SU-DHL-6 (cell line): Measurements from ENCODE around the gene TTC9B.

Experiments used
- H2AFZ ChIP-seq: fragments of 200-600 bp; sonication (generic); 2 replicates; pipeline ENCODE4 v1.6.1; 2014; ENCODE audit warnings: low read depth, mild to moderate bottlenecking, moderate library complexity, mixed read lengths, antibody characterized with exemption, low read length; ENCODE audit not compliant: severe bottlenecking
- H3F3A ChIP-seq: fragments of 200-600 bp; shearing (Covaris generic); 2 replicates; pipeline ENCODE4 v1.6.0; 2016; ENCODE audit warnings: antibody characterized with exemption, mild to moderate bottlenecking; ENCODE audit not compliant: insufficient read depth
- H3K27ac ChIP-seq: fragments of 200-600 bp; sonication (generic); 2 replicates; pipeline ENCODE4 v1.5.1; 2016; ENCODE audit warnings: low read depth, mild to moderate bottlenecking, low read length, moderate library complexity, mixed read lengths
- H3K27me3 ChIP-seq: fragments of 200-600 bp; sonication (generic), shearing (Covaris generic); 2 replicates; pipeline ENCODE4 v1.6.0; 2014; ENCODE audit warnings: mild to moderate bottlenecking, low read length
- H3K36me3 ChIP-seq: fragments of 200-600 bp; sonication (generic); 2 replicates; pipeline ENCODE4 v1.6.1; 2014; ENCODE audit warnings: mild to moderate bottlenecking, low read length, mixed read lengths
- H3K4me2 ChIP-seq: fragments of 300-600, 200-600 bp; shearing (Covaris generic), sonication (generic); 2 replicates; pipeline ENCODE4 v1.6.0; 2014; ENCODE audit warnings: low read length, low read depth, mild to moderate bottlenecking; ENCODE audit not compliant: poor library complexity, severe bottlenecking
- H3K4me3 ChIP-seq: fragments of 200-600 bp; sonication (generic); 2 replicates; pipeline ENCODE4 v1.5.1; 2014; ENCODE audit warnings: antibody characterized with exemption, low read length, mild to moderate bottlenecking, mixed read lengths; ENCODE audit not compliant: insufficient read depth, poor library complexity, severe bottlenecking
- H3K79me2 ChIP-seq: fragments of 200-600 bp; sonication (generic); 2 replicates; pipeline ENCODE4 v1.6.1; 2014; ENCODE audit warnings: mild to moderate bottlenecking, low read length, moderate library complexity; ENCODE audit not compliant: insufficient read depth
- H3K9ac ChIP-seq: fragments of 200-600 bp; sonication (generic); 2 replicates; pipeline ENCODE4 v1.7.0; 2014; ENCODE audit warnings: mild to moderate bottlenecking, low read length
- H3K9me2 ChIP-seq: fragments of 200-600 bp; sonication (generic); replicated peaks from 2 replicates; pipeline ENCODE4 v1.6.1; 2014; ENCODE audit warnings: low read length; ENCODE audit not compliant: insufficient read depth
- H3K9me3 ChIP-seq: fragments of 200-600 bp; sonication (generic); 2 replicates; pipeline ENCODE4 v1.6.1; 2014; ENCODE audit warnings: low read length, mixed read lengths; ENCODE audit not compliant: insufficient read depth
- H4K20me1 ChIP-seq: fragments of 200-600 bp; sonication (generic); 2 replicates; pipeline ENCODE4 v1.6.1; 2014; ENCODE audit warnings: low read depth, mild to moderate bottlenecking, antibody characterized with exemption, low read length, moderate library complexity, mixed read lengths
- EZH2phosphoT487 ChIP-seq: fragments of 200-600 bp; sonication (generic), shearing (Covaris generic); conservative IDR thresholded peaks from 2 replicates; pipeline ENCODE4 v1.6.1; 2018; ENCODE audit warnings: mild to moderate bottlenecking, antibody characterized with exemption, low read length, moderate library complexity, mixed read lengths
- TF ChIP-seq, protein P1 (sequence below): fragments of 200-600 bp; sonication (generic); IDR thresholded peaks from one replicate; pipeline ENCODE4 v1.5.1; 2017; ENCODE audit warnings: antibody characterized with exemption, mild to moderate bottlenecking, low read length, moderate library complexity; ENCODE audit not compliant: insufficient read depth, poor library complexity, severe bottlenecking

Gene TTC9B

DNA sequence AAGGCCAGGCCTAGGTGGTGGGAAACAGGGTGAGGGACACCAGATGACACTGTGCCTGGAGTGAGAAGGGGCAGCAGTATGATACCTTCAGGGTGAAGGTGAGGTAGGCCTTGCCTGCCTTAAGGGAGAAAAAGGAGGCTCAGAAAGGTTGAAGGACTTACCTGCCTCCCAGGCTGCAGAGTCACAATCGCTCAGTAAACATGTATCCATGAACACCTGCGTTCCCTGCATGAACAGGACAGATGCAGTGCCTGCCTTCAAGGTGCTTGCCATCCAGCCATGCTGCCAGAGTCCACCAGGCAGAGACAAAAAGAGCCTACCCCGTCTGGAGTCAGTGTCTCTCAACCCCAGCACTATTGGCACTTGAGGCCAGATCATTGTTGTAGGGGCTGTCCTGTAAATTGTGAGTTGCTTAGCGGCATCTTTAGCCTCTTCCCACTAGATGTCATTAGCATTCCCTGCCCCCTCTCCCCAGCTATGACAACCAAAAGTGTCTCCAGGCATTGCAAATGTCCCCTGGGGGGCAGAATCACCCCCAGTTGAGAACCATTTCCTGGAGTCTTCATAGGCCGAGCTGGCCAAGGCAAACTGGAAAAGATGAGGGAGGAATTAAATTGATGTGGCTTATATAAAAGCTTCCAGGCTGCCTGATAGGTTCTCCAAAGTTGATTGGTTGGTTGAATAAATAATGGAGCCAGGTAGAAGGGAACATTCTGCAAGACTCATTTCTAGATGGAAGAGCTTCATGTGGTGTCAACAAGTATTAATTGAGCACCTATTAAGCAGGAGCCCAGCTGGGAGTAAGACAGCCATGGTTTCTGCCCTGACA is 25.2 kb downstream of the TTC9B start:
- H3K36me3 ChIP-seq: no peaks in the 10 kb centered on the region
- H2AFZ ChIP-seq: no peak overlapping the region
- peaks cover 5% of the 10 kb centered on the region; the same call in 1 of the 2 replicates for H3F3A ChIP-seq
- H3K4me2 ChIP-seq: peak overlapping the region; percentile 54
- no peaks in the 10 kb centered on the region for H3K9me2 ChIP-seq
- no peak overlapping the region for H3K4me3 ChIP-seq
- no peaks in the 10 kb centered on the region for H3K79me2 ChIP-seq
- no peaks in the 10 kb centered on the region for H3K9me3 ChIP-seq
- H3K9ac ChIP-seq: no peak overlapping the region
- no peaks in the 10 kb centered on the region for H4K20me1 ChIP-seq
- H3K27ac ChIP-seq: no peak overlapping the region
- TF ChIP-seq EZH2phosphoT487: no peak
- TF ChIP-seq, protein P1, sequence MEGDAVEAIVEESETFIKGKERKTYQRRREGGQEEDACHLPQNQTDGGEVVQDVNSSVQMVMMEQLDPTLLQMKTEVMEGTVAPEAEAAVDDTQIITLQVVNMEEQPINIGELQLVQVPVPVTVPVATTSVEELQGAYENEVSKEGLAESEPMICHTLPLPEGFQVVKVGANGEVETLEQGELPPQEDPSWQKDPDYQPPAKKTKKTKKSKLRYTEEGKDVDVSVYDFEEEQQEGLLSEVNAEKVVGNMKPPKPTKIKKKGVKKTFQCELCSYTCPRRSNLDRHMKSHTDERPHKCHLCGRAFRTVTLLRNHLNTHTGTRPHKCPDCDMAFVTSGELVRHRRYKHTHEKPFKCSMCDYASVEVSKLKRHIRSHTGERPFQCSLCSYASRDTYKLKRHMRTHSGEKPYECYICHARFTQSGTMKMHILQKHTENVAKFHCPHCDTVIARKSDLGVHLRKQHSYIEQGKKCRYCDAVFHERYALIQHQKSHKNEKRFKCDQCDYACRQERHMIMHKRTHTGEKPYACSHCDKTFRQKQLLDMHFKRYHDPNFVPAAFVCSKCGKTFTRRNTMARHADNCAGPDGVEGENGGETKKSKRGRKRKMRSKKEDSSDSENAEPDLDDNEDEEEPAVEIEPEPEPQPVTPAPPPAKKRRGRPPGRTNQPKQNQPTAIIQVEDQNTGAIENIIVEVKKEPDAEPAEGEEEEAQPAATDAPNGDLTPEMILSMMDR: no peak
- no peaks in the 10 kb centered on the region for H3K27me3 ChIP-seq

DNA sequence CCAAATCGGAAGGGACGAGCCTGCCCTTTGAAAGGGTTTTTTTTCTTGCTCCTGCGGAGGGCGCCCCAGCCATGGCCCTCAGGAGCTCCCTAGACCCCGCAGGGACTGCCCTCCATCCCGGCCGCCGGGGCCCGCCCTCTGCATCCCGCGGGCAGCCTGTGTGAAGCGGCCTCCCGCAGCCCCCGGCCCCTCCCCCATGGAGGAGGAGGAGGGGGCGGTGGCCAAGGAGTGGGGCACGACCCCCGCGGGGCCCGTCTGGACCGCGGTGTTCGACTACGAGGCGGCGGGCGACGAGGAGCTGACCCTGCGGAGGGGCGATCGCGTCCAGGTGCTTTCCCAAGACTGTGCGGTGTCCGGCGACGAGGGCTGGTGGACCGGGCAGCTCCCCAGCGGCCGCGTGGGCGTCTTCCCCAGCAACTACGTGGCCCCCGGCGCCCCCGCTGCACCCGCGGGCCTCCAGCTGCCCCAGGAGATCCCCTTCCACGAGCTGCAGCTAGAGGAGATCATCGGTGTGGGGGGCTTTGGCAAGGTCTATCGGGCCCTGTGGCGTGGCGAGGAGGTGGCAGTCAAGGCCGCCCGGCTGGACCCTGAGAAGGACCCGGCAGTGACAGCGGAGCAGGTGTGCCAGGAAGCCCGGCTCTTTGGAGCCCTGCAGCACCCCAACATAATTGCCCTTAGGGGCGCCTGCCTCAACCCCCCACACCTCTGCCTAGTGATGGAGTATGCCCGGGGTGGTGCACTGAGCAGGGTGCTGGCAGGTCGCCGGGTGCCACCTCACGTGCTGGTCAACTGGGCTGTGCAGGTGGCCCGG is 26.1 kb downstream of the TTC9B start:
- Histone ChIP-seq H3K9me3 (no peaks in the 10 kb centered on the region), H3F3A (peaks cover 5% of the 10 kb centered on the region; the same call in 1 of the 2 replicates), H4K20me1 (no peaks in the 10 kb centered on the region), H3K9ac (peak overlapping the region; percentile 74), H3K27ac (no peak overlapping the region), H3K4me2 (peak overlapping the region; percentile 54), H3K79me2 (no peaks in the 10 kb centered on the region), H2AFZ (no peak overlapping the region), H3K4me3 (peak overlapping the region; percentile 60), H3K9me2 (no peaks in the 10 kb centered on the region), H3K27me3 (no peaks in the 10 kb centered on the region), H3K36me3 (no peaks in the 10 kb centered on the region)
- TF ChIP-seq, protein P1: no peak
- TF ChIP-seq EZH2phosphoT487: no peak

DNA sequence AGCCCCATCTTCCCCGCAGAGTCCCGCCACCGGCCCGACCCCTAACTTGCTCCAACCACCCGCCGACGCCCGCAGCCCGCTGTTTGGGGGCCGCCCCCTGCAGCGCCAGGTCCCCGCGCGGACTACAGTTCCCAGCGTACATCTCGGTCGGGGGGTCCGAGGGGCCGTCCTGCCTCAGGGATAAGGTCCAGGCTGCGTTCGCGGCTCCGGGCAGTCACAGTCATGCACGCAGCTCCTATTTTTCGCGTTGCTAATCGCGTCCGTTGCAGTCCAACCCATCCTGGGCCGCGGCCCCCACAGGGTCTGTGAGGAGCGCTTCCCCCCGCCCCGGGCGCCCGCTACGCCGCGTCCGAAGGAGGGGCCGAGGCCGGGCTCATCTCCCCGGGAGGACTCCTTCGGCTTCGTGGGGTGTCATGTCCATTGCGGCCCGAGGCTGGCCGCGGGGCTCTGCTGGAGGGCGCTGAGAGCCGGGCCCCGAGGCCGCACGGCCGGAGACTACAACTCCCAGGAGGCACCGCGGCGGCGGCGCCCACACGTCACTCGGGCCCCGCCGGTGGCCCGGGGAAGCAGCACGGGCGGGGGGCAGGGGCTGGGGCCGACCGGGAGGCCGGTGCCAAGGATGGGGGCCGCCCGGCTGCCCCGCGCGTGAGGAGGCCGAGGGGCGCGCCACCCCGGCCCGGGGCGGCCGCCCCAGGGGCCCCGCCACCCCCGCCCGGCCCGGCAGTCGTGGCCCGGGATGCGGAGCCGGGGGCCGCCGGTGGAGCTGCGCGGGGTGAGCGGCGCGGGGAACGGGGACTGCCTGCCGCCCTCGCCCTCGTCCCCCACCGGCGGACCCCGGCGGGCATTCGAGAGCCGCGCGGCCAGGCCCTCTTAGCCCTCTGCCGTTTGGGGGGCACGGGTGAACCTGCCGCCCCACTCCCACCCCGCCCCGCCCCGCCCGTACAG is 27.0 kb downstream of the TTC9B start, which contains the start of gene MAP3K10:
TSS of gene MAP3K10 (plus strand) at position 536 of the 945 bp plus-strand sequence. CDS start 606 bp downstream, outside the sequence.
- no peaks in the 10 kb centered on the region for H3K9me3 ChIP-seq
- H3K9ac ChIP-seq: peak within 1 kb of the TSS; percentile 74
- peak within 1 kb of the TSS; percentile 18; the same call in 1 of the 2 replicates for H3K27ac ChIP-seq

More for the DNA sequence above, 27.0 kb downstream of the TTC9B start, which contains the start of gene MAP3K10:
- H3K27me3 ChIP-seq: no peaks in the 10 kb centered on the region
- no peaks in the 10 kb centered on the region for H4K20me1 ChIP-seq
- TF ChIP-seq, protein P1: no peak
- H2AFZ ChIP-seq: peak within 1 kb of the TSS; percentile 97
- no peaks in the 10 kb centered on the region for H3K36me3 ChIP-seq
- peak within 1 kb of the TSS; percentile 82 for H3K4me2 ChIP-seq
- peak within 1 kb of the TSS; percentile 85 for H3K4me3 ChIP-seq
- H3K9me2 ChIP-seq: no peaks in the 10 kb centered on the region
- H3F3A ChIP-seq: peaks cover 5% of the 10 kb centered on the region; the same call in 1 of the 2 replicates
- H3K79me2 ChIP-seq: no peaks in the 10 kb centered on the region
